ENCODE results near the gene ZNF341.
"Not testable (repeated sequence)": the region's sequence is repeated elsewhere in the genome, so short reads cannot be mapped to it uniquely, and the experiment has no call there.

GRCh38 chr20:33792598-33792989 is 60.8 kb downstream of the ZNF341 start:
- TF ChIP-seq CTCF (IDR thresholded peaks at IDR 0.05; ENCODE audit: low read depth, low read length); EZH2phosphoT487 (IDR thresholded peaks at IDR 0.05; ENCODE audit: low read depth): not testable (repeated sequence)
